ENCODE measurements around the gene LEO1. TPM values are rescaled to one million over a fixed set of nuclear protein-coding genes. Genes with fewer than 3 reads are reported as not detected.

Gene LEO1
- total and polyA plus RNA-seq, 11 donors: 4.9 to 12.6 (median 8.3) TPM

- peak overlapping the region in 9 of 12 donors; percentile 15 to 60 (median 48) for H3K27ac ChIP-seq
- DNase-seq (peak in 1 of 5 donors; percentile 37), ATAC-seq (peak; percentile 32 to 87 (median 66))
- H3K27me3 ChIP-seq: no peaks in the 10 kb centered on the region
- no peak overlapping the region for H3K4me3 ChIP-seq
- H3K4me1 ChIP-seq: peaks cover 0 to 40% (median 25%) of the 10 kb centered on the region in 12 donors
- WGBS, 4 donors: 24 to 52% (median 38%) methylated on average over 3 of the region's 3 CpGs
- intact Hi-C loops (cut with DNase I): no loop called here
- H3K9me3 ChIP-seq: no peaks in the 10 kb centered on the region
- no peak for TF ChIP-seq CTCF (IDR thresholded peaks at IDR 0.05)
- no peak for TF ChIP-seq POLR2A (IDR thresholded peaks at IDR 0.05)
- no peaks in the 10 kb centered on the region for H3K36me3 ChIP-seq
These were observed 40.1 kb upstream of the LEO1 start for GRCh38 chr15:52011711-52012144.

GRCh38 chr15:52010633-52011595, 39.3 kb upstream of the LEO1 start:
- DNase-seq: no peak
- Histone ChIP-seq H3K27ac (peak overlapping the region in 7 of 12 donors; percentile 15 to 60 (median 28)), H3K9me3 (no peaks in the 10 kb centered on the region), H3K27me3 (no peaks in the 10 kb centered on the region), H3K36me3 (no peaks in the 10 kb centered on the region), H3K4me3 (no peak overlapping the region), H3K4me1 (peaks cover 0 to 48% (median 34%) of the 10 kb centered on the region in 12 donors)
- no peak for ATAC-seq
- TF ChIP-seq POLR2A (IDR thresholded peaks at IDR 0.05): no peak
- TF ChIP-seq CTCF (IDR thresholded peaks at IDR 0.05): no peak
- 84 to 89% (median 86%) methylated on average over 14 of the region's 14 CpGs for WGBS, 4 donors
- intact Hi-C loops (cut with DNase I): no loop called here

GRCh38 chr15:52008698-52009434, 37.3 kb upstream of the LEO1 start:
- no peaks in the 10 kb centered on the region for H3K27me3 ChIP-seq
- H3K36me3 ChIP-seq: no peaks in the 10 kb centered on the region
- DNase-seq (no peak), ATAC-seq (no peak)
- H3K4me3 ChIP-seq: no peak overlapping the region
- intact Hi-C loops (cut with DNase I): no loop called here
- TF ChIP-seq POLR2A (IDR thresholded peaks at IDR 0.05): no peak
- no peak for TF ChIP-seq CTCF (IDR thresholded peaks at IDR 0.05)
- H3K9me3 ChIP-seq: no peaks in the 10 kb centered on the region
- WGBS, 4 donors: 66 to 81% (median 75%) methylated on average over 2 of the region's 2 CpGs
- H3K27ac ChIP-seq: no peak overlapping the region
- H3K4me1 ChIP-seq: peaks cover 0 to 44% (median 32%) of the 10 kb centered on the region in 12 donors

- peaks cover 0 to 39% (median 29%) of the 10 kb centered on the region in 12 donors for H3K4me1 ChIP-seq
- H3K36me3 ChIP-seq: no peaks in the 10 kb centered on the region
- H3K27ac ChIP-seq: no peak overlapping the region
- TF ChIP-seq POLR2A (IDR thresholded peaks at IDR 0.05): no peak
- TF ChIP-seq CTCF (IDR thresholded peaks at IDR 0.05): no peak
- ATAC-seq (no peak), DNase-seq (no peak)
- H3K27me3 ChIP-seq: no peaks in the 10 kb centered on the region
- intact Hi-C loops (cut with DNase I): no loop called here
- no peaks in the 10 kb centered on the region for H3K9me3 ChIP-seq
- WGBS, 4 donors: 91 to 94% (median 92%) methylated on average over 5 of the region's 5 CpGs
- H3K4me3 ChIP-seq: no peak overlapping the region
These were observed 36.8 kb upstream of the LEO1 start for GRCh38 chr15:52008359-52008697.

Data from heart left ventricle (tissue), 16 donors.